ENCODE measurements around the gene SHANK1.
"Not testable (repeated sequence)": the region's sequence is repeated elsewhere in the genome, so short reads cannot be mapped to it uniquely, and the experiment has no call there.

The SHANK1 gene

DNA sequence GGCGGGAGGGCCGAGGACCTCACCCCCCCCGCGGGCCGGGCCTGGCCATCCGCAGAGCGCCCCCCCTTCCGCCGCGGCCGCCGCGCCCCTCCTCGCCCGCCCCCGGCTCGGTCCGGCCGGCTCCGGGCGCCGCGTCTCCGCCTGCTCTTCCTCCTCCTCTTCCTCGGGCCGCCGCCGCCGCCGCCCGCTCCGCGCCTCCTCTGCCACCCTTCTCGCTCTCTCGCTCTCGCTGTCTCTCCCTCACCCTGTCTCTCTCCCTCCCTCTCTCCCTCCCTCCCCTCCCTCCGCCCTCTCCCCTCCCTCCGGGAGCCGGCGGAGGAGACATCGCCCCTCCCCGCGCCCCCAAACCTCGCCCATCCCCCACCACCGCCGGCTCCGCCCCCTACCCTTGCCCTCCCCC, at the start of gene SHANK1:
SHANK1 (minus strand) TSS at position 237 of the 400 bp plus-strand sequence. CDS start 2,883 bp downstream, outside the sequence.
- no peak for DNase-seq

- no peak for DNase-seq
Observed at GRCh38 chr19:50768277-50768676, 48.7 kb upstream of the SHANK1 start.

- not testable (repeated sequence) for DNase-seq
Observed at GRCh38 chr19:50767263-50767662, 47.7 kb upstream of the SHANK1 start.

- DNase-seq, result not testable (repeated sequence)
Observed at GRCh38 chr19:50766746-50767145, 47.1 kb upstream of the SHANK1 start.

GRCh38 chr19:50764409-50764808, 44.8 kb upstream of the SHANK1 start:
- DNase-seq, result peak; percentile 56

- DNase-seq, result not testable (repeated sequence)
Observed at GRCh38 chr19:50763521-50763920, 43.9 kb upstream of the SHANK1 start.

- not testable (repeated sequence) for DNase-seq
Observed at GRCh38 chr19:50761501-50761900, 41.9 kb upstream of the SHANK1 start.

GRCh38 chr19:50759886-50760285, 40.3 kb upstream of the SHANK1 start:
- DNase-seq, result peak; percentile 26

DNA sequence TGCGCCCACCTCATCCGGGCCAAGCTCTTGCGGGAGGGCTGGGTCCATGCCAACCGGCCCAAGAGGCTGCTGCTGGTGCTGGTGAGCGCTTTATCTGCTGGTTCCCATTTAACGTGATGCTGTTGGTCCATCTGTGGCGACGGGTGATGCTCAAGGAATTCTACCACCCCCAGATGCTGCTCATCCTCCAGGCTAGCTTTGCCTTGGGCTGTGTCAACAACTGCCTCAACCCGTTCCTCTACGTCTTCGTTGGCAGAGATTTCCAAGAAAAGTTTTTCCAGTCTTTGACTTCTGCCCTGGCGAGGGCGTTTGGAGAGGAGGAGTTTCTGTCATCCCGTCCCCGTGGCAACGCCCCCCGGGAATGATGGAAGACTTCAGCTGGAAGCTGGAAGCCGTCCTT, 39.5 kb upstream of the SHANK1 start:
- not testable (repeated sequence) for DNase-seq

GRCh38 chr19:50757624-50758023, 38.0 kb upstream of the SHANK1 start:
- DNase-seq, result not testable (repeated sequence)

DNA sequence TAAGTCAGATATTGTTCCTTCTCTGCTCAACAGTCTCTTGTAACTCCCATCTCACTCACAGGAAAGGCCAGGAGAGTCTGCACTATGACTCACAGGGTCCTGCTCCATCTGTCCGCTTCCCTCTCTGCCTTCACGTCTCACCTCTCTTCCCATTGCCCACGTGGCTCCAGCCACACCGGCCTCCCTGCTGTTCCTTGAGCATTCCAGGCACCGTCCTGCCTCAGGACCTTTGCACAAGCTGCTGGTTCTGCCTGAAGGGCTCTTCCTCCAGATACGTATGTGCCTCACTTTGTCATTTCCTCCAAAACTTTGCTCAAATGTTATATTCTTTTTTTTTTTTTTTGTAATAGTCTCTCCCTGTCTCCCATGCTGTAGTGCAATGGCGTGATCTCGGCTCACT, 36.6 kb upstream of the SHANK1 start:
- DNase-seq, result not testable (repeated sequence)

DNA sequence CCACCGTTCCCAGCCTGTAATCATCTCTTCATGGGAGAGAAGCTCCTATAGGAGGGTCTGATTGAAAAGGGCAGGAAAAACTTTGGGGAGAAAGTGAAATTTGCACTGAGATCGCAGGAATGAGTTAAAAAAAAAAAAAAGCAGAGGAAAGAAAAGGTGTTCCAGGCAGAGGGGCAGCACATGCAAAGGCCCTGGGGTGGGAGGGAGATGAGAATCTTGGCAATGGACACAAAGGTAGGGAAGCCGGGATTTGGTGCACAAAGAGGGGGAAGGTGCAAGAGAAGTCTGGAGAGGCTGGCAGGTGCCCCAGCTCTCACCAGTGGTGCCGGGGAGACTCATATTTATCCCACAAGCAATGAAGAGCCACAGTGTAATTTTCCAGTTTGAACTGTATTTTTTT, 34.3 kb upstream of the SHANK1 start:
- DNase-seq, result no peak

DNA sequence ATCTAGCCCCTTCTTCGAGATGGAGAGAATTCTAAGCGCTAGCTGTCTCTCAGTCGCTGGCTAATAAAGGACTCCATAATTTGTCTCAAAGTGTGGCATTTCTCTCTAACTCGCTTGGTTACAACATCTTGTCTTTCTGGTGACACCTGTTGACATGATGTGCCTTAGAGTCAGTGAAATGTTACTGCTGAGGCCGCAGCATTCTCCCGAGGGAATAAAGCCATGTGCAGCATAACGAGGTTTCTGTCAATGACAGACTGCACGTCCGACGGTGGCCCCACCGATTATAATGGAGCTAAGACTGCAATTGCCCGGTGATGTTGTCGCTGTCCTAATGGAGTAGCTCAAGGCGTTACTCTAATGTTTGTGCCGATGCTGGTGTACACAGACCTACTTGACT, 30.4 kb upstream of the SHANK1 start:
- no peak for DNase-seq

- DNase-seq, result no peak
Observed at GRCh38 chr19:50749490-50749889, 29.9 kb upstream of the SHANK1 start.

DNA sequence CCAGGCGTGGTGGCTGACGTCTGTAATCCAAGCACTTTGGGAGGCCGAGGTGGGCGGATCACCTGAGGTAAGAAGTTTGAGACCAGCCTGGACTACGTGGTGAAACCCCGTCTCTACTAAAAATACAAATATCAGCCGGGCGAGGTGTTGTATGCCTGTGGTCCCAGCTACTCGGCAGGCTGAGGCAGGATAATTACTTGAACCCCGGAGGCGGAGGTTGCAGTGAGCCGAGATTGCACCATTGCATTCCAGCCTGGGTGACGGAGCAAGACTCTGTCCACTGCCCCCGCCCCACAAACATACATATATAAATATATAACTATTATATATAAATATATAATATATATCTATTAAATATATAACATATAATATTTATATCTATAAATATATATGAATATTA, 27.5 kb upstream of the SHANK1 start:
- DNase-seq, result not testable (repeated sequence)

GRCh38 chr19:50745221-50745620, 25.6 kb upstream of the SHANK1 start:
- DNase-seq, result no peak

DNA sequence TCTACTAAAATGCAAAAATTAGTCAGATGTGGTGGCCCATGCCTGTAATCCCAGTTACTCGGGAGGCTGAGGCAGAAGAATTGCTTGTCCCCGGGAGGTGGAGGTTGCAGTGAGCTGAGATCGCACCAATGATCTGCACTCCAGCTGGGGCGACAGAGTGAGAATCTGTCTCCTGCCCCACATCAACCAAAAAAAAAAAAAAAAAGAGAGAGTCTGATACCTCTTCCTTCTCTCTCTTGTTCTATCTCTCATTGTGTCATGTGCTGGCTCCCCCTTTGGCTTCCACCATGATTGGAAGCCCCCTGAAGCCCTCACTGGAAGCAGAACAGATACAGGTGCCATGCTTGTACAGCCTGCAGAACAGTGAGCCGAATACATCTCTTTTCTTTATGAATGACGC, 23.9 kb upstream of the SHANK1 start:
- DNase-seq, result no peak

DNA sequence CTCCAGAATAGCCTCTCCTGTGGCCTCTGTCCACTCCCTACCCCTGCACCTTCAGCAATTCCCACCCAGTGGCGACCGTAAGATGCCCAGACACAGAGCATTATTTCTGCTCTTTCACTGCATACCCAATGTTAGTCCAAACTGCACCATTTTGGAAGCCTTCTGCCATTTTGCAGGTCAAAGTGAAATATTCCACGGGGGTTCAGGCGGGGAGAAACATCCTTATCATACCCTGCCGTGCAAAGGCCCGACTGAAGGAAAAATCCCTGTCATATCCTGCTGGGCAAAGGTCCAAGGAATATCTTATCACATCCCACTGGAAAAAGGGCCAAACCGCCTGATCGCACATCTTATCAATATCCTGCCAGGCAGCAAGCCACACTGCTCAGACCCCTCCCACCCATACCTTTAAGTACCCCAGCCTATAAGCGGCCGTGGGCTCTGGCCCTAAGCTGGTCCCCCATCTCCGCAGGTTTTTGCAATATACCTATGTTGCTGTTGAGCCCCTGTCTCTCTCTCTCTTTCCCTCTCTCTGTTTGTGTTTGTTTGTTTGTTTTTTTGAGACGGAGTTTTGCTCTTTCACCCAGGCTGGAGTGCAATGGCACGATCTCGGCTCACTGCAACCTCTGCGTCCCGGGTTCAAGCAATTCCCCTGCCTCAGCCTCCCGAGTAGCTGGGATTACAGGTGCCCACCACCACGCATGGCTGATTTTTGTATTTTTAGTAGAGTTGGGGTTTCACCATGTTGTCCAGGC, 21.8 kb upstream of the SHANK1 start:
- DNase-seq, result no peak

DNA sequence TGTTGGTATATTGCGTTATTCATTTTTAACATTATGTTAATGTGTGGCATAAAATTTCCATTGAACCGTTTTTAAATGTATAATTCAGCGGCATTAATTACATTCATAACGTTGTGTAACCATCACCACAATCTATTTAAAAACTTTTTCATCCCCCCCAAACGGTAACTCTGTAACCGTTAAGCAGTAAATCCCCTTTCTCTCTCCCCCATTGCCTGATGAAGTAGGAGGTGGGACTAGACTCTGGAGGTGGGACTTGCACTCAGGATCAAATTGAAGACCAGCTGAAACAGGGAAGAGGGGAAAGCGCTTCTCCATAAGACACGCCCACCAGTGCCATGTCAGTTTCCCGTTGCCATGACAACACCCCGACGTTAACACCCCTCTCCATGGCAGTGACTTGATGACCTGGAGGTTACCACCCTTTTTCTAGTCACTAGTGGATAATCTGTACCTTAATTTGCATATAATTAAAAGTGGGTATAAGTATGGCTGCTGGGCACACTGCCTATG, 20.4 kb upstream of the SHANK1 start:
- no peak for DNase-seq

- DNase-seq, result no peak
Observed at GRCh38 chr19:50739132-50739913, 19.7 kb upstream of the SHANK1 start.

- no peak for DNase-seq
Observed at GRCh38 chr19:50736338-50736737, 16.7 kb upstream of the SHANK1 start.

DNA sequence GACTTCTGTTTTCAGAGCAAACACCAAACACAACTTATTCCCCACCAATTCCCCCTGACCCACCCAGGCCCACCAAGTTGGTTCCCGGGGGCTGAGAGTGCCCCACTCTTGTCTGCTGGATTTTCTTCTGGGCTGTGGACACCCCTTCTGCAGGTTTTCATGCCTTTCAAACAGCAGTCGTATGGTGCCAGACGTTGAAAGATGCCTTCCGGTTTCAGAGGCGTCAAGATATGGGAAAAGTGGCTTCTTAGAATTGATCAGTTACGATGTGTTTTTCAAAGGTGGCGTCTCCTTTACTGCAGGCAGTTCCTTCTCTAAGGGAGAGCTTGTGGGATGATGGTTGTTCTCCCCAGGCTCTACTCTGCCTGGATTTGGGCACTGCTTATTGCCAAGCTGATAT, 16.3 kb upstream of the SHANK1 start:
- DNase-seq, result no peak

DNA sequence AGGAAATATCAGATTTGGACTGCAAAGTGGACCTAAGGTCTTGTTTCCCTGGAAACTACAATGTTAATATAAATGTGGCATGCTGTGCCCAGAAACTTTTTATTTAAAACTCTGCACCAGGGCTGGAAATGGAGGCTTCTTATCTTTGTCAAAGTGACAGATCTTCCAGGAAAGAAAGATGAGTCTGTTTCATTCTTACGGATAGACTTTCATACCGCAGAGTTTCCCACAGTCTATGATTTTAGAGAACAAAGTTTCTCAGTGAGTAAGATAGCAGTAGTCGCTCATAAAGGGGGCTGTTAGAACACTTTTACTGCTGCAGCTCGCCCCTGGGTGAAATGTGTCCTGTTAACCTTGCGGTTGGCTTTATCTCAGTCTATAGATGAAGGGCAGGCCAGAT, 10.3 kb upstream of the SHANK1 start:
- no peak for DNase-seq

Measured in retina (tissue), 1 donor.